ENCODE data around the gene CD55. TPM values are rescaled to one million over a fixed set of nuclear protein-coding genes. Genes with fewer than 3 reads are reported as not detected.
A peak's percentile ranks its signal among the peaks of the same experiment; 100 is the strongest.

CD55 gene
- total RNA-seq, 1 donor from 2014 or later: 356 TPM

GRCh38 chr1:207355060-207355459 is 33.6 kb downstream of the CD55 start:
- intact Hi-C loops (cut with DNase I): no loop called here
- TF ChIP-seq, protein P1, sequence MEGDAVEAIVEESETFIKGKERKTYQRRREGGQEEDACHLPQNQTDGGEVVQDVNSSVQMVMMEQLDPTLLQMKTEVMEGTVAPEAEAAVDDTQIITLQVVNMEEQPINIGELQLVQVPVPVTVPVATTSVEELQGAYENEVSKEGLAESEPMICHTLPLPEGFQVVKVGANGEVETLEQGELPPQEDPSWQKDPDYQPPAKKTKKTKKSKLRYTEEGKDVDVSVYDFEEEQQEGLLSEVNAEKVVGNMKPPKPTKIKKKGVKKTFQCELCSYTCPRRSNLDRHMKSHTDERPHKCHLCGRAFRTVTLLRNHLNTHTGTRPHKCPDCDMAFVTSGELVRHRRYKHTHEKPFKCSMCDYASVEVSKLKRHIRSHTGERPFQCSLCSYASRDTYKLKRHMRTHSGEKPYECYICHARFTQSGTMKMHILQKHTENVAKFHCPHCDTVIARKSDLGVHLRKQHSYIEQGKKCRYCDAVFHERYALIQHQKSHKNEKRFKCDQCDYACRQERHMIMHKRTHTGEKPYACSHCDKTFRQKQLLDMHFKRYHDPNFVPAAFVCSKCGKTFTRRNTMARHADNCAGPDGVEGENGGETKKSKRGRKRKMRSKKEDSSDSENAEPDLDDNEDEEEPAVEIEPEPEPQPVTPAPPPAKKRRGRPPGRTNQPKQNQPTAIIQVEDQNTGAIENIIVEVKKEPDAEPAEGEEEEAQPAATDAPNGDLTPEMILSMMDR (IDR thresholded peaks at IDR 0.05): no peak
- Histone ChIP-seq H3K27ac (no peak overlapping the region), H3K9me3 (no peaks in the 10 kb centered on the region), H3K4me3 (no peak overlapping the region), H3K36me3 (peaks cover 17% of the 10 kb centered on the region), H3K4me1 (peaks cover 3% of the 10 kb centered on the region), H3K27me3 (ENCODE audit: low read depth) (no peaks in the 10 kb centered on the region)
- DNase-seq (no peak), ATAC-seq (no peak)

- H3K9me3 ChIP-seq: no peaks in the 10 kb centered on the region
- H3K36me3 ChIP-seq: peaks cover 23% of the 10 kb centered on the region
- intact Hi-C loops (cut with DNase I): no loop called here
- H3K27ac ChIP-seq: no peak overlapping the region
- no peak for DNase-seq
- no peaks in the 10 kb centered on the region for H3K27me3 ChIP-seq (ENCODE audit: low read depth)
- peaks cover 3% of the 10 kb centered on the region for H3K4me1 ChIP-seq
- TF ChIP-seq, protein P1 (IDR thresholded peaks at IDR 0.05): no peak
- no peak overlapping the region for H3K4me3 ChIP-seq
- no peak for ATAC-seq
Measured at GRCh38 chr1:207355513-207356295, 34.2 kb downstream of the CD55 start.

GRCh38 chr1:207361029-207361428 is 39.6 kb downstream of the CD55 start:
- DNase-seq: no peak
- Histone ChIP-seq H3K4me1 (no peaks in the 10 kb centered on the region), H3K36me3 (peaks cover 38% of the 10 kb centered on the region), H3K27ac (no peak overlapping the region), H3K27me3 (ENCODE audit: low read depth) (no peaks in the 10 kb centered on the region), H3K9me3 (no peaks in the 10 kb centered on the region), H3K4me3 (no peak overlapping the region)
- intact Hi-C loops (cut with DNase I): no loop called here
- no peak for ATAC-seq
- TF ChIP-seq, protein P1 (IDR thresholded peaks at IDR 0.05): no peak

DNA sequence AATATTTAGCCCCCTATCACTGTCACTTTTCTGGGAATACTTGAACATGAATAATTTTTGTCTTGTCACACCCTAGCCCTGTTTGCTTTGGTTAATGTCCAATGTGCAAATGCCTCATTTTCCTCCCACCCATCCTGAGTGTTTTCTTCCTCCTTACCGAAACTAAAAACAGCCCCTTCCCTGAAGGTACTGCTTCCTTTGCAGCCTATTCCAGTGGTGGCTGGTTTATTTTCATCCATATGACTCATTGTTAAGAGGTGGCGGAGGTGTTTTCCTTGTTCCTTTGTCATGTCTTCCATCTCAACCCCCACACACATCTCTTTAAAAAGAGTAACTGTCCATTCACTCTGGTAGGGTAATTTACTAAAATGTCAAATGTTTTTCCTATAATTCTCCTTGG is 40.4 kb downstream of the CD55 start:
- no peak for ATAC-seq

DNA sequence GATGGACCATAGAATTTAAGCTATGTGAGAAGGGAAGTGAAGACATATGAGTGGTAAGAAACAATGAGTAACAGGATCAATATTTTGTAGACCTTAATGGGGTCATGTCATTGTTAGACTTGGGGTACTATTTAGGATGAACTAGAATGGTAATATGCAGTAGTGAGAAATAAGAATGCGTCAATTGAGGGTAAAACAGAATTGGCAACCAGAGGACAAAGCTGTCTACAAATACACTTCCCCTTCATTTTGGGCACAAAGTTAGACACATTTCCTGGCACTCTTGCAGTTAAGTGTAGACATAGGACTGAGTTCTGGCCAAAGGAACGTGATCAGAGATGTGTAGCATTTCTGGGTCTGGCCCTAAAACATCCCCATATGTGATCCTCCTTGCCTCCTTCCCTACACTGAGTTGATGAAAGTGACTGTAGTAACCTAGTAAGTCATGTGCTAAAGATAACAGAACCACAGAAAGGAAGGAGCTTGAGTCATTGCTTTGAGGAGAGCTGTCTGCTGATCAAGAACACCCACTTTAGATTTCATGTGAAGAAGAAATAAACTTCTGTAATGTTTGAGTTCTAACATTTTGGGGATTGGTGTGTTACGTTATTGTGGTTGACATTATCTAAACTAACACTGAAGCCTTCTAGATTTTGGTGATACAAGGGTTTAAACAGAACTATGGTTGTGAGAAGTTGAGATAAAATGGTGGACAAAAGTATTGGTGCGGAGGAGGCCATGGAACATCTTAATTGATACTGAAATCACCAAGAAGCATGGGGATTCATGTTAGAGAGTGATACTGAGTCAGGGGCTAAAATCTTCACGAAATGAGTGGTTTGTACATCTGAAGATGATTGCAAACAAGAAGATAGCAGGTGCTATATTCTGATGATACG is 41.7 kb downstream of the CD55 start:
- intact Hi-C loops (cut with DNase I): no loop called here
- no peak for DNase-seq
- Histone ChIP-seq H3K9me3 (no peaks in the 10 kb centered on the region), H3K4me3 (no peak overlapping the region), H3K27ac (no peak overlapping the region), H3K36me3 (peaks cover 45% of the 10 kb centered on the region), H3K27me3 (ENCODE audit: low read depth) (no peaks in the 10 kb centered on the region), H3K4me1 (no peaks in the 10 kb centered on the region)
- TF ChIP-seq, protein P1 (IDR thresholded peaks at IDR 0.05): no peak
- ATAC-seq: peak; percentile 55 to 57

More for the DNA sequence above, 40.4 kb downstream of the CD55 start:
- intact Hi-C loops (cut with DNase I): no loop called here
- DNase-seq: no peak
- Histone ChIP-seq H3K27me3 (ENCODE audit: low read depth) (no peaks in the 10 kb centered on the region), H3K27ac (no peak overlapping the region), H3K4me1 (no peaks in the 10 kb centered on the region), H3K36me3 (peaks cover 45% of the 10 kb centered on the region), H3K4me3 (no peak overlapping the region), H3K9me3 (no peaks in the 10 kb centered on the region)
- TF ChIP-seq, protein P1 (IDR thresholded peaks at IDR 0.05): no peak
